B cell (primary cell): Measurements from ENCODE around the gene NDC80. TPM values are rescaled to one million over a fixed set of nuclear protein-coding genes. Genes with fewer than 3 reads are reported as not detected.
"Not testable (repeated sequence)": the region's sequence is repeated elsewhere in the genome, so short reads cannot be mapped to it uniquely, and the experiment has no call there.

ENCODE experiments used
- ATAC-seq: fragments of 200-7000 bp; cut with Tn5 transposase; one replicate; pipeline ENCODE4 v1.10.0; 2021; ENCODE audit warnings: low read depth, mild to moderate bottlenecking, moderate number of reproducible peaks, moderate library complexity
- CTCF ChIA-PET: fragments of 350-600 bp; sonication (Branson Sonifier 250); formaldehyde crosslinking; loops from one replicate; lab custom pipeline; 2021; ENCODE audit warnings: antibody characterized with exemption, inconsistent platforms; lab: Charles Lee
- POLR2A ChIA-PET: fragments of 350-600 bp; sonication (Branson Sonifier 250); formaldehyde crosslinking; loops from one replicate; lab custom pipeline; 2021; ENCODE audit warnings: antibody characterized with exemption; lab: Charles Lee
- DNase-seq: peaks from one replicate; pipeline ENCODE4 v3.0.0; 2013
- H2AFZ ChIP-seq: 2 replicates; pipeline ENCODE4 v1.6.1; 2012; ENCODE audit warnings: mild to moderate bottlenecking, low read depth, low read length; ENCODE audit not compliant: insufficient read depth, poor library complexity, severe bottlenecking
- H3K27ac ChIP-seq, 2 donors: 1 replicate in 1 of 2; 2 replicates in 1 of 2; pipeline ENCODE4 v1.5.1; 2012 to 2013; ENCODE audit warnings: low read length in 2 of 2, mild to moderate bottlenecking in 2 of 2, moderate library complexity in 1 of 2
- H3K27me3 ChIP-seq, 4 experiments: fragments of 200-600 bp in 1 of 4; sonication (generic) in 1 of 4; replicated peaks in 1 of 4; 1 replicate in 2 of 4; 2 replicates in 2 of 4; pipeline versions ENCODE4 v1.6.1 to v1.7.0; 2013 to 2016; ENCODE audit warnings: low read length in 3 of 4, mild to moderate bottlenecking in 2 of 4, mixed read lengths in 1 of 4, moderate library complexity in 1 of 4; ENCODE audit not compliant: insufficient read depth in 4 of 4, control insufficient read depth in 3 of 4; ENCODE audit errors: control extremely low read depth in 1 of 4
- H3K36me3 ChIP-seq, 2 experiments: replicated peaks in 1 of 2; 1 replicate in 1 of 2; 2 replicates in 1 of 2; pipeline versions ENCODE4 v1.6.1 to v1.7.1; 2013; ENCODE audit warnings: low read length in 1 of 2; ENCODE audit not compliant: insufficient read depth in 2 of 2, control insufficient read depth in 1 of 2; ENCODE audit errors: control extremely low read depth in 1 of 2, extremely low read depth in 1 of 2
- H3K4me1 ChIP-seq, 2 donors: fragments of 200-600 bp in 1 of 2; sonication (generic) in 1 of 2; 1 replicate in 1 of 2; 2 replicates in 1 of 2; pipeline versions ENCODE4 v1.5.1 to v1.6.1; 2013 to 2017; ENCODE audit warnings: low read length in 2 of 2; ENCODE audit not compliant: control insufficient read depth in 2 of 2, insufficient read depth in 2 of 2
- H3K4me2 ChIP-seq: replicated peaks from 2 replicates; pipeline ENCODE3; 2012; ENCODE audit warnings: mild to moderate bottlenecking, low read depth, low read length; ENCODE audit not compliant: poor library complexity, severe bottlenecking
- H3K4me3 ChIP-seq, 5 experiments: fragments of 200-600 bp in 1 of 5; sonication (generic) in 1 of 5; 1 replicate in 3 of 5; 2 replicates in 2 of 5; pipeline versions ENCODE4 v1.5.1 to v1.7.0; 2011 to 2016; ENCODE audit warnings: low read length in 4 of 5, mild to moderate bottlenecking in 4 of 5, low read depth in 2 of 5, control low read depth in 1 of 5, moderate library complexity in 1 of 5; ENCODE audit not compliant: insufficient read depth in 1 of 5; ENCODE audit errors: control extremely low read depth in 1 of 5, extremely low read depth in 1 of 5
- H3K79me2 ChIP-seq: fragments of 200-600 bp; sonication (generic); one replicate; pipeline ENCODE4 v1.6.0; 2016; ENCODE audit warnings: low read length; ENCODE audit not compliant: control insufficient read depth, insufficient read depth
- H3K9ac ChIP-seq: fragments of 200-600 bp; sonication (generic); 2 replicates; pipeline ENCODE4 v1.6.1; 2017; ENCODE audit warnings: mild to moderate bottlenecking, low read length, moderate library complexity
- H3K9me3 ChIP-seq, 3 donors: one replicate each; pipeline versions ENCODE4 v1.6.1 to v1.7.1; 2013; ENCODE audit warnings: low read length in 2 of 3; ENCODE audit not compliant: control insufficient read depth in 2 of 3, insufficient read depth in 1 of 3; ENCODE audit errors: control extremely low read depth in 1 of 3
- H4K20me1 ChIP-seq: 2 replicates; pipeline ENCODE4 v1.6.0; 2012; ENCODE audit warnings: mild to moderate bottlenecking, low read length; ENCODE audit not compliant: insufficient read depth, control insufficient read depth, poor library complexity, severe bottlenecking
- H3K27ac Mint-ChIP-seq: one replicate; pipeline ENCODE4 v1.8.0; 2021; ENCODE audit warnings: mixed read lengths
- H3K27me3 Mint-ChIP-seq: one replicate; pipeline ENCODE4 v1.8.0; 2021; ENCODE audit warnings: mixed read lengths
- H3K4me1 Mint-ChIP-seq: one replicate; pipeline ENCODE4 v1.8.0; 2021; ENCODE audit warnings: mixed read lengths
- H3K4me3 Mint-ChIP-seq: one replicate; pipeline ENCODE4 v1.8.0; 2021; ENCODE audit warnings: mixed read lengths
- H3K9me3 Mint-ChIP-seq: one replicate; pipeline ENCODE4 v1.8.0; 2022; ENCODE audit warnings: mixed read lengths; ENCODE audit not compliant: insufficient read depth
- CTCF ChIP-seq: fragments of 200-600 bp; IDR thresholded peaks from one replicate; pipeline ENCODE4 v1.8.0; 2022; ENCODE audit warnings: antibody characterized with exemption, mild to moderate bottlenecking
- EZH2 ChIP-seq: IDR thresholded peaks from 2 replicates; pipeline ENCODE4 v1.6.1; 2012; ENCODE audit warnings: borderline replicate concordance, low read depth, mild to moderate bottlenecking, moderate library complexity, low read length; ENCODE audit not compliant: insufficient read depth, poor library complexity, severe bottlenecking
- WGBS: methylation state at CpG from one replicate; pipeline ENCODE4 v1.1.5; 2013; ENCODE audit warnings: missing lambda C conversion rate; ENCODE audit not compliant: insufficient coverage; 5-methylcytosine and 5-hydroxymethylcytosine counted together
- intact Hi-C: fragments of 100-400 bp; cut with micrococcal nuclease; formaldehyde crosslinking; loops from one replicate; pipeline ENCODE4 v1.10.0; 2022
- polyA plus RNA-seq: library from polyadenylated mRNA; depleted of rRNA; stranded (reverse); fragments of >200 nt; gene quantifications from 2 replicates; pipeline ENCODE4 v1.2.3, GENCODE V29; 2012
- total RNA-seq, 2 donors: library from RNA; stranded (reverse); fragments of 120-200 nt in 1 of 2; gene quantifications; 1 replicate in 1 of 2; 2 replicates in 1 of 2; pipeline versions ENCODE4 v1.2.3 to v1.2.4, GENCODE V29; 2013 to 2022

The NDC80 gene
- total and polyA plus RNA-seq, 2 donors (not counting 1 experiment from before 2014, with no cell fraction given) = 1.3 to 3.9 TPM

GRCh38 chr18:2541925-2542563, 29.3 kb upstream of the NDC80 start:
- not testable (repeated sequence) for H3K36me3 ChIP-seq, H3K4me1 ChIP-seq, H3K27me3 Mint-ChIP-seq, H3K27me3 ChIP-seq, H2AFZ ChIP-seq, H3K9ac ChIP-seq, H3K27ac ChIP-seq, H3K9me3 Mint-ChIP-seq, H3K9me3 ChIP-seq, H4K20me1 ChIP-seq, H3K27ac Mint-ChIP-seq, H3K79me2 ChIP-seq, H3K4me3 ChIP-seq, H3K4me1 Mint-ChIP-seq
- DNase-seq = peak; percentile 55
- ChIA-PET POLR2A (interaction anchor here (0.6 kb wide), 2 partner anchors 698 to 878 kb away, joined by 3 to 6 read pairs; no protein-coding TSS in a partner anchor), CTCF (interaction anchor here (0.5 to 4.1 kb wide), 24 partner anchors 8 to 1807 kb away, joined by 3 to 89 read pairs (median 4); no protein-coding TSS in a partner anchor)
- no CpG with 5 or more reads among the region's 3 CpGs for WGBS
- H3K4me3 Mint-ChIP-seq = peak overlapping the region; percentile 9
- peak overlapping the region; percentile 36 for H3K4me2 ChIP-seq
- intact Hi-C loops = loop anchor here (1.0 to 10.0 kb wide), 4 partner anchors 437 to 1917 kb away; no protein-coding TSS in a partner anchor
- peak; percentile 84 for TF ChIP-seq CTCF
- peak; percentile 66 for ATAC-seq

GRCh38 chr18:2545155-2545554, 26.2 kb upstream of the NDC80 start:
- ChIA-PET POLR2A (no interaction called here), CTCF (interaction anchor here (3.8 kb wide), 1 partner anchor 213 kb away, joined by 15 read pairs; no protein-coding TSS in a partner anchor)
- TF ChIP-seq CTCF = no peak
- TF ChIP-seq EZH2 = no peak
- Histone ChIP-seq H3K79me2 (no peaks in the 10 kb centered on the region), H4K20me1 (no peaks in the 10 kb centered on the region), H3K9me3 (no peaks in the 10 kb centered on the region), H3K27me3 (no peaks in the 10 kb centered on the region), H3K27ac (no peak overlapping the region), H2AFZ (no peak overlapping the region), H3K36me3 (peaks cover 5 to 9% of the 10 kb centered on the region in 2 experiments), H3K4me1 (peaks cover 0 to 4% of the 10 kb centered on the region in 2 donors), H3K4me2 (no peak overlapping the region), H3K4me3 (no peak overlapping the region), H3K9ac (no peak overlapping the region)
- Mint-ChIP-seq H3K27ac (no peak overlapping the region), H3K4me3 (no peak overlapping the region), H3K4me1 (peaks cover 14% of the 10 kb centered on the region), H3K9me3 (no peaks in the 10 kb centered on the region), H3K27me3 (no peaks in the 10 kb centered on the region)
- WGBS = no CpG with 5 or more reads among the region's 2 CpGs
- DNase-seq (no peak), ATAC-seq (no peak)
- intact Hi-C loops = loop anchor here (10.0 kb wide), 1 partner anchor 1920 kb away; no protein-coding TSS in a partner anchor
